ENCODE data around the gene PABPN1. TPM values are rescaled to one million over a fixed set of nuclear protein-coding genes. Genes with fewer than 3 reads are reported as not detected.

PABPN1 gene
- total and polyA plus RNA-seq, 5 donors from 2014 or later, result 78.8 to 188 (median 93.3) TPM

DNA sequence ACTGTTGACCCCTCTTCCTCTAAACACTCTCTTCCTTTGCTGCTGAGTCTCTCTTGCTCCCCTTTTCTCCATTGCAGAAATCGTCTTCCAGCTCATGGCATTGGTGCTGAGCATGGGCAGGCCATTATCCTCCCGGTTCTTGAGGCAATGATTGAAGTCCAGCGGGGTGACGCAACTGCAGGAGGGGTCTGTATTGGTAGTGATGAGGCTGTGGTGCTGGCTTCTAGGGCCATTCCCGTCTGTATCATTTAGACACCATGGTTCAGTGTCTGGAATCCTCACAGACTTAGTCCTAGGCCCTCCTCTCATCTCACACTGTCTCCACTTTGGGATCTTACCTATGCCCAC lies 32.1 kb downstream of the PABPN1 start:
- Mint-ChIP-seq H3K36me3 (peaks cover 12% of the 10 kb centered on the region), H3K27ac (peak overlapping the region in 1 of 3 donors; percentile 9), H3K4me3 (peak overlapping the region; percentile 75 to 84 (median 82)), H3K27me3 (peaks cover 56% of the 10 kb centered on the region), H3K4me1 (peaks cover 2 to 17% (median 9%) of the 10 kb centered on the region in 4 donors), H3K9me3 (peaks cover 0 to 7% (median 0%) of the 10 kb centered on the region in 7 donors)
- Histone ChIP-seq H3K9me3 (ENCODE audit: control insufficient read depth in 2 of 2, low read length in 2 of 2) (no peaks in the 10 kb centered on the region), H3K27me3 (ENCODE audit: control insufficient read depth, insufficient read depth, low read length) (peaks cover 18% of the 10 kb centered on the region), H3K36me3 (ENCODE audit: control insufficient read depth, insufficient read depth, low read length) (no peaks in the 10 kb centered on the region), H3K4me1 (ENCODE audit: control insufficient read depth, insufficient read depth, low read length, poor library complexity, severe bottlenecking) (peaks cover 6% of the 10 kb centered on the region), H3K4me3 (ENCODE audit: low read depth, low read length) (no peak overlapping the region), H3K27ac (ENCODE audit: insufficient read depth, low read length, poor library complexity, severe bottlenecking) (no peak overlapping the region)
- no peak for DNase-seq
- no peak for ATAC-seq (ENCODE audit: low read depth in 2 of 2)

GRCh38 chr14:23354990-23355389 lies 33.7 kb downstream of the PABPN1 start:
- H3K4me1 Mint-ChIP-seq, result peaks cover 2 to 17% (median 9%) of the 10 kb centered on the region in 4 donors
- ATAC-seq (ENCODE audit: low read depth in 2 of 2) (no peak), DNase-seq (no peak)
- Histone ChIP-seq H3K4me1 (ENCODE audit: control insufficient read depth, insufficient read depth, low read length, poor library complexity, severe bottlenecking) (peaks cover 6% of the 10 kb centered on the region), H3K27ac (ENCODE audit: insufficient read depth, low read length, poor library complexity, severe bottlenecking) (no peak overlapping the region), H3K9me3 (ENCODE audit: control insufficient read depth in 2 of 2, low read length in 2 of 2) (no peaks in the 10 kb centered on the region), H3K4me3 (ENCODE audit: low read depth, low read length) (no peak overlapping the region), H3K27me3 (ENCODE audit: control insufficient read depth, insufficient read depth, low read length) (peaks cover 18% of the 10 kb centered on the region), H3K36me3 (ENCODE audit: control insufficient read depth, insufficient read depth, low read length) (no peaks in the 10 kb centered on the region)
- H3K4me3 Mint-ChIP-seq, result peak overlapping the region in 1 of 4 donors; percentile 84
- peaks cover 0 to 7% (median 0%) of the 10 kb centered on the region in 7 donors for H3K9me3 Mint-ChIP-seq
- H3K27me3 Mint-ChIP-seq, result peaks cover 46% of the 10 kb centered on the region
- H3K27ac Mint-ChIP-seq, result no peak overlapping the region
- peaks cover 12% of the 10 kb centered on the region for H3K36me3 Mint-ChIP-seq

DNA sequence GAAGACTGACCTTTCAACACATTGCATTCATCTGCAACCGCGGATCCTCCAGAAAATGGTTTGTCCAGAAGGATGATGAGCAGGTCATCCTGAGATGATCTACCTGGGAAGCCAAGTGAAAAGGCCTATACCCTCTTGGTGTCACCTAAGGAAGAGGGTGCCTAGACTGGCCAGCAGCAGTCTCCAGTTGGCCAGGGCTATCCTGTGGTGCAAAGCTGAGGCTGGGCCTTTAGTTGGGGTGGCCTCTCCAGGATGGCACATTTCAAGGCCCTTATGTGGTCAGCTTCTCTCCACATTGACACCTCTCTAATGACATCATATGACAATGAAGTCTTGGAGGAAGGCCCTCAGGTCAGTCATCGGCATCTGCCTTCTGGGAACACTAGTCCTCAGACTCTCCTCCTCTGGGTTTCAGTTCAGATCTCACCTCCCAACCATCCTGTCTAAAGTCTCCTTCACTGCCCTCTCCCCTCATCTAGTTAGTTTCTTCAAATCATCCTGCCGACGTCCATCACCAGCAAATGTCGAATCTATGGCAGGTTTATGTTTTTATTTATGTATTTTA lies 34.7 kb downstream of the PABPN1 start:
- DNase-seq, result no peak
- Mint-ChIP-seq H3K27ac (no peak overlapping the region), H3K4me3 (no peak overlapping the region), H3K36me3 (peaks cover 4% of the 10 kb centered on the region), H3K9me3 (peaks cover 0 to 3% (median 0%) of the 10 kb centered on the region in 7 donors), H3K4me1 (peaks cover 2 to 14% (median 9%) of the 10 kb centered on the region in 4 donors), H3K27me3 (peaks cover 37% of the 10 kb centered on the region)
- Histone ChIP-seq H3K4me3 (ENCODE audit: low read depth, low read length) (no peak overlapping the region), H3K4me1 (ENCODE audit: control insufficient read depth, insufficient read depth, low read length, poor library complexity, severe bottlenecking) (peaks cover 6% of the 10 kb centered on the region), H3K27ac (ENCODE audit: insufficient read depth, low read length, poor library complexity, severe bottlenecking) (no peak overlapping the region), H3K36me3 (ENCODE audit: control insufficient read depth, insufficient read depth, low read length) (no peaks in the 10 kb centered on the region), H3K9me3 (ENCODE audit: control insufficient read depth in 2 of 2, low read length in 2 of 2) (no peaks in the 10 kb centered on the region), H3K27me3 (ENCODE audit: control insufficient read depth, insufficient read depth, low read length) (peaks cover 13% of the 10 kb centered on the region)
- ATAC-seq (ENCODE audit: low read depth in 2 of 2), result no peak

- no peaks in the 10 kb centered on the region for H3K36me3 Mint-ChIP-seq
- H3K27me3 Mint-ChIP-seq, result peaks cover 32% of the 10 kb centered on the region
- Histone ChIP-seq H3K9me3 (ENCODE audit: control insufficient read depth in 2 of 2, low read length in 2 of 2) (no peaks in the 10 kb centered on the region), H3K4me1 (ENCODE audit: control insufficient read depth, insufficient read depth, low read length, poor library complexity, severe bottlenecking) (peaks cover 4% of the 10 kb centered on the region), H3K36me3 (ENCODE audit: control insufficient read depth, insufficient read depth, low read length) (no peaks in the 10 kb centered on the region), H3K4me3 (ENCODE audit: low read depth, low read length) (no peak overlapping the region), H3K27me3 (ENCODE audit: control insufficient read depth, insufficient read depth, low read length) (peaks cover 13% of the 10 kb centered on the region), H3K27ac (ENCODE audit: insufficient read depth, low read length, poor library complexity, severe bottlenecking) (no peak overlapping the region)
- no peak for ATAC-seq (ENCODE audit: low read depth in 2 of 2)
- no peak overlapping the region for H3K27ac Mint-ChIP-seq
- DNase-seq, result no peak
- no peak overlapping the region for H3K4me3 Mint-ChIP-seq
- H3K9me3 Mint-ChIP-seq, result no peaks in the 10 kb centered on the region
- H3K4me1 Mint-ChIP-seq, result peaks cover 2 to 14% (median 6%) of the 10 kb centered on the region in 4 donors
These were observed 35.4 kb downstream of the PABPN1 start for GRCh38 chr14:23356662-23357061.

DNA sequence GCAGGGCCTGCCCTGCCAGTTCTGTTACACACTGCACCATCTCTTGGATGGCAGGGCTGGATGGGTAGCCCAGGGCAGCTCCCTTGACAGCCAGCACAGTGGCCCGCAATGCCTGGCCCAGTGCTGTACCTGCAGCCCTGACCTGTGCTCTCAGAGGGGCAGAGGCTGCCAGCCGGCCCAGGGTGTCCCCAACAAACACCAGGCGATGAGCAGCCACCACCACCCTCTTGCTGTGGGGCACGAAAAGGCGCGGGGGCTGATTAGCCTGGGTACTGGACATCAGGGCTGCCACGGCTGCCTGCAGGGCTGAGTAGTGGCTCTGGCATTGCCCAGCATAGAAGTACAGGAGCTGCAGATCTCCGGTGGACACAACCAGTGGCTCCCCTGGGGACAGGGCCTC lies 36.0 kb downstream of the PABPN1 start:
- Histone ChIP-seq H3K4me1 (ENCODE audit: control insufficient read depth, insufficient read depth, low read length, poor library complexity, severe bottlenecking) (no peaks in the 10 kb centered on the region), H3K27me3 (ENCODE audit: control insufficient read depth, insufficient read depth, low read length) (peaks cover 13% of the 10 kb centered on the region), H3K27ac (ENCODE audit: insufficient read depth, low read length, poor library complexity, severe bottlenecking) (no peak overlapping the region), H3K36me3 (ENCODE audit: control insufficient read depth, insufficient read depth, low read length) (no peaks in the 10 kb centered on the region), H3K9me3 (ENCODE audit: control insufficient read depth in 2 of 2, low read length in 2 of 2) (no peaks in the 10 kb centered on the region), H3K4me3 (ENCODE audit: low read depth, low read length) (no peak overlapping the region)
- H3K36me3 Mint-ChIP-seq, result no peaks in the 10 kb centered on the region
- ATAC-seq (ENCODE audit: low read depth in 2 of 2), result no peak
- H3K4me1 Mint-ChIP-seq, result peaks cover 2 to 14% (median 6%) of the 10 kb centered on the region in 4 donors
- no peaks in the 10 kb centered on the region for H3K9me3 Mint-ChIP-seq
- peaks cover 32% of the 10 kb centered on the region for H3K27me3 Mint-ChIP-seq
- H3K27ac Mint-ChIP-seq, result no peak overlapping the region
- DNase-seq, result no peak
- no peak overlapping the region for H3K4me3 Mint-ChIP-seq

- peaks cover under 1 to 10% (median 3%) of the 10 kb centered on the region in 4 donors for H3K4me1 Mint-ChIP-seq
- peaks cover 31% of the 10 kb centered on the region for H3K27me3 Mint-ChIP-seq
- Histone ChIP-seq H3K27ac (ENCODE audit: insufficient read depth, low read length, poor library complexity, severe bottlenecking) (no peak overlapping the region), H3K9me3 (ENCODE audit: control insufficient read depth in 2 of 2, low read length in 2 of 2) (no peaks in the 10 kb centered on the region), H3K4me3 (ENCODE audit: low read depth, low read length) (no peak overlapping the region), H3K4me1 (ENCODE audit: control insufficient read depth, insufficient read depth, low read length, poor library complexity, severe bottlenecking) (no peaks in the 10 kb centered on the region), H3K27me3 (ENCODE audit: control insufficient read depth, insufficient read depth, low read length) (peaks cover 11% of the 10 kb centered on the region), H3K36me3 (ENCODE audit: control insufficient read depth, insufficient read depth, low read length) (no peaks in the 10 kb centered on the region)
- no peak overlapping the region for H3K27ac Mint-ChIP-seq
- no peak for ATAC-seq (ENCODE audit: low read depth in 2 of 2)
- no peaks in the 10 kb centered on the region for H3K36me3 Mint-ChIP-seq
- no peak overlapping the region for H3K4me3 Mint-ChIP-seq
- no peaks in the 10 kb centered on the region for H3K9me3 Mint-ChIP-seq
- DNase-seq, result no peak
These were observed 36.8 kb downstream of the PABPN1 start for GRCh38 chr14:23358042-23358441.

GRCh38 chr14:23358553-23359166 lies 37.4 kb downstream of the PABPN1 start:
- Histone ChIP-seq H3K27ac (ENCODE audit: insufficient read depth, low read length, poor library complexity, severe bottlenecking) (no peak overlapping the region), H3K4me3 (ENCODE audit: low read depth, low read length) (no peak overlapping the region), H3K36me3 (ENCODE audit: control insufficient read depth, insufficient read depth, low read length) (no peaks in the 10 kb centered on the region), H3K9me3 (ENCODE audit: control insufficient read depth in 2 of 2, low read length in 2 of 2) (no peaks in the 10 kb centered on the region), H3K4me1 (ENCODE audit: control insufficient read depth, insufficient read depth, low read length, poor library complexity, severe bottlenecking) (no peaks in the 10 kb centered on the region), H3K27me3 (ENCODE audit: control insufficient read depth, insufficient read depth, low read length) (peaks cover 5% of the 10 kb centered on the region)
- Mint-ChIP-seq H3K36me3 (no peaks in the 10 kb centered on the region), H3K27ac (no peak overlapping the region), H3K9me3 (no peaks in the 10 kb centered on the region), H3K4me3 (no peak overlapping the region), H3K4me1 (peaks cover 0 to 6% (median 0%) of the 10 kb centered on the region in 4 donors), H3K27me3 (peaks cover 29% of the 10 kb centered on the region)
- no peak for ATAC-seq (ENCODE audit: low read depth in 2 of 2)
- no peak for DNase-seq

- no peak for ATAC-seq (ENCODE audit: low read depth in 2 of 2)
- Mint-ChIP-seq H3K9me3 (peaks cover 0 to 2% (median 0%) of the 10 kb centered on the region in 7 donors), H3K27me3 (peaks cover 24% of the 10 kb centered on the region), H3K36me3 (no peaks in the 10 kb centered on the region), H3K4me1 (peaks cover 0 to under 1% (median 0%) of the 10 kb centered on the region in 4 donors), H3K4me3 (no peak overlapping the region), H3K27ac (no peak overlapping the region)
- H3K9me3 ChIP-seq (ENCODE audit: control insufficient read depth in 2 of 2, low read length in 2 of 2), result no peaks in the 10 kb centered on the region
- no peak for DNase-seq
- no peaks in the 10 kb centered on the region for H3K36me3 ChIP-seq (ENCODE audit: control insufficient read depth, insufficient read depth, low read length)
- H3K27me3 ChIP-seq (ENCODE audit: control insufficient read depth, insufficient read depth, low read length), result peaks cover 6% of the 10 kb centered on the region
- no peak overlapping the region for H3K27ac ChIP-seq (ENCODE audit: insufficient read depth, low read length, poor library complexity, severe bottlenecking)
- H3K4me3 ChIP-seq (ENCODE audit: low read depth, low read length), result no peak overlapping the region
- no peaks in the 10 kb centered on the region for H3K4me1 ChIP-seq (ENCODE audit: control insufficient read depth, insufficient read depth, low read length, poor library complexity, severe bottlenecking)
These were observed 37.9 kb downstream of the PABPN1 start for GRCh38 chr14:23359167-23359626.
